Measurements from ENCODE around the gene PPP2R5E. TPM values are rescaled to one million over a fixed set of nuclear protein-coding genes. Genes with fewer than 3 reads are reported as not detected.

The PPP2R5E gene
- total and polyA plus RNA-seq, 9 of the 15 experiments (the other 6 are each of a cell fraction or from before 2014, with no cell fraction given): 4.2 to 30.3 (median 11.0) TPM

DNA sequence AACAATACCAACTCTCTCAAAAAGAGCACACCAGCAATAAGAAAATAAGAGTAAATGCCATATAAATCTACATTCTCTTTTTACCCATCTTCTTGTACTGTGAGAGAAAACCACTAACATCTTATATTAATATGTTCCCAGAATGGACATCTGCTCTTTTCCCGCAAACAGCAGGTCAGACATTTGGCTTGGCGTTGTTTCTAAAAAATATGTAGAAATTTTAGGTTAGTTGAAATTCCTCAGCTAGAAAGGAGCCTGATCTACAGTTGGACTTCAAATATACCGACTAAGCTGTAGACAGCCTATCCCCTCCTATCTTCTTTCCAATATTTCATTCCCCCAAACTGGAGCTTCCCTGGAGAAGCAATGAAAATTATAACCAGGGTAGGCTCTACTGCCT, 88.7 kb downstream of the PPP2R5E start:
- no peak overlapping the region for H2AFZ ChIP-seq (ENCODE audit: low read depth, low read length)
- ChIA-PET POLR2A (interaction anchor here (1.3 kb wide), 1 partner anchor 14 kb away, joined by 4 read pairs; no protein-coding TSS in a partner anchor), CTCF (ENCODE audit: low intra/inter-chr PET ratio) (no interaction called here)
- H3K27me3 ChIP-seq (ENCODE audit: control insufficient read depth in 2 of 2, insufficient read depth in 2 of 2, low read length in 2 of 2): no peaks in the 10 kb centered on the region
- no peak overlapping the region for H3K4me3 ChIP-seq
- DNase-seq (ENCODE audit: extremely low read depth in 1 of 4, low spot score in 3 of 4) (no peak), ATAC-seq (peak; percentile 14; the same call in 1 of the 3 replicates), FAIRE-seq (no peak)
- H3K4me1 ChIP-seq (replicated peaks in 1 of 2; ENCODE audit: control insufficient read depth in 2 of 2, insufficient read depth in 2 of 2, low read length in 2 of 2): peaks cover 0 to 23% of the 10 kb centered on the region in 2 experiments; a peak in 3 of 5 replicates
- BruUV-seq (replicated peaks): no TSS peak
- H3K36me3 ChIP-seq (ENCODE audit: control insufficient read depth, insufficient read depth, low read length): peaks cover 10% of the 10 kb centered on the region; the same call in 2 of the 3 replicates
- peak overlapping the region; percentile 29; the same call in 1 of the 2 replicates for H3K4me2 ChIP-seq (ENCODE audit: insufficient read depth, low read length)
- H3K9ac ChIP-seq (ENCODE audit: insufficient read depth in 1 of 2, low read depth in 2 of 2, low read length in 2 of 2): peak overlapping the region in 1 of 2 experiments; percentile 68; a peak in 1 of 4 replicates
- H3K27ac ChIP-seq (ENCODE audit: extremely low read depth, low read depth, low read length): peak overlapping the region; percentile 82
- H3K79me2 ChIP-seq (ENCODE audit: control insufficient read depth, insufficient read depth, low read length): peaks cover 75% of the 10 kb centered on the region
- WGBS (ENCODE audit: insufficient coverage, low coverage, missing lambda C conversion rate): 72% methylated on average over 3 of the region's 3 CpGs
- no peaks in the 10 kb centered on the region for H3K9me3 ChIP-seq (replicated peaks; ENCODE audit: control insufficient read depth, insufficient read depth, low read depth, low read length)
- TF ChIP-seq, protein P1, sequence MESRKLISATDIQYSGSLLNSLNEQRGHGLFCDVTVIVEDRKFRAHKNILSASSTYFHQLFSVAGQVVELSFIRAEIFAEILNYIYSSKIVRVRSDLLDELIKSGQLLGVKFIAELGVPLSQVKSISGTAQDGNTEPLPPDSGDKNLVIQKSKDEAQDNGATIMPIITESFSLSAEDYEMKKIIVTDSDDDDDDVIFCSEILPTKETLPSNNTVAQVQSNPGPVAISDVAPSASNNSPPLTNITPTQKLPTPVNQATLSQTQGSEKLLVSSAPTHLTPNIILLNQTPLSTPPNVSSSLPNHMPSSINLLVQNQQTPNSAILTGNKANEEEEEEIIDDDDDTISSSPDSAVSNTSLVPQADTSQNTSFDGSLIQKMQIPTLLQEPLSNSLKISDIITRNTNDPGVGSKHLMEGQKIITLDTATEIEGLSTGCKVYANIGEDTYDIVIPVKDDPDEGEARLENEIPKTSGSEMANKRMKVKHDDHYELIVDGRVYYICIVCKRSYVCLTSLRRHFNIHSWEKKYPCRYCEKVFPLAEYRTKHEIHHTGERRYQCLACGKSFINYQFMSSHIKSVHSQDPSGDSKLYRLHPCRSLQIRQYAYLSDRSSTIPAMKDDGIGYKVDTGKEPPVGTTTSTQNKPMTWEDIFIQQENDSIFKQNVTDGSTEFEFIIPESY (CRISPR knock-in tag; IDR thresholded peaks at IDR 0.05): 0 out of 2 replicates have a peak, but pooled peaks have one; percentile 14
- TF ChIP-seq, protein P2, sequence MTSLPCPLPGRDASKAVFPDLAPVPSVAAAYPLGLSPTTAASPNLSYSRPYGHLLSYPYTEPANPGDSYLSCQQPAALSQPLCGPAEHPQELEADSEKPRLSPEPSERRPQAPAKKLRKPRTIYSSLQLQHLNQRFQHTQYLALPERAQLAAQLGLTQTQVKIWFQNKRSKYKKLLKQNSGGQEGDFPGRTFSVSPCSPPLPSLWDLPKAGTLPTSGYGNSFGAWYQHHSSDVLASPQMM (CRISPR knock-in tag; IDR thresholded peaks at IDR 0.05): no peak
- intact Hi-C loops (cut with micrococcal nuclease) (no loop called here), in situ Hi-C loops (cut with MboI) (no loop called here)
- H4K20me1 ChIP-seq (replicated peaks; ENCODE audit: control insufficient read depth, insufficient read depth, low read length): no peaks in the 10 kb centered on the region
- H3K9me1 ChIP-seq (ENCODE audit: control insufficient read depth, insufficient read depth, low read length): no peaks in the 10 kb centered on the region
